ENCODE results near the gene OR1G1.
"Not testable (repeated sequence)": the region's sequence is repeated elsewhere in the genome, so short reads cannot be mapped to it uniquely, and the experiment has no call there.

Gene OR1G1

DNA sequence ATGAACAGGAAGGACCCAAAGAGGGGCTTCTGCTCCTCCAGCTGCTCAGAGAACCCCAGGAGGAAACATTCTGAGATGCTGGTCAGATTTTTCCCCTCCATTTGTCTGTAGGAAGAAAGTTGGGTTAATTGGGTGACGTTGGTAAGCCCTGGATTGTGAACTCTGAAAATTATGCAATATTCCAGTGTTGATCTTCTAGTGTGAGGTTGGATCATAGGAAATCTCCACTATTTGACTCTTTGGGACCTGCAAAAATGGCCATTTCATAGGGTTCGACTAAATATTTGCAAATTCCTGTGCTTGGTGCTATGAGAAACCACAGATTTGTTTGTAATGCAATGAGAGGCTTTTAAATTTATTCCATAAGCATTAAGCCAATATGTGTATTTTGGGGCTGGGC is at the start of gene OR1G1:
TSS of gene OR1G1 (minus strand) at position 101 of the 400 bp plus-strand sequence. CDS start at position 101, 0 bp downstream.
- DNase-seq: no peak

- DNase-seq: no peak
These were observed 40.2 kb upstream of the OR1G1 start for GRCh38 chr17:3167574-3167973.

DNA sequence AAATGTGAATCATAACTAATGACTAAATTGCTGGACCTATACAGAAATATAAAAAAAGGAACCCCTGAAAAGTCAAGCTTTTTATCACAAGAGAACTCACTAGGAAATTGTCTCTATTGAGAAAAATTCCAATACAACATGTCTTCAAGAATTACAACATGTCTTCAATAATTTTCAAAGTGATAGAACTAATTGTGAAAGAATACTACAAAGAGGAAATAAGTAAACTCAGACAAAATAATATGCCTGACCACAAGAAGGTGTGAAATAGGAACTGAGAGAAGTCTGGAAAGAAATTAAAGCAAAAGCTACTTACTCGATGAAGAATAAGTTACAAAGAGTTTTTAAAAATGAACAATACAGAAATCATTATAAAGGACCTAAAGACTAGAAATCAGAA is 29.9 kb upstream of the OR1G1 start:
- no peak for DNase-seq

DNA sequence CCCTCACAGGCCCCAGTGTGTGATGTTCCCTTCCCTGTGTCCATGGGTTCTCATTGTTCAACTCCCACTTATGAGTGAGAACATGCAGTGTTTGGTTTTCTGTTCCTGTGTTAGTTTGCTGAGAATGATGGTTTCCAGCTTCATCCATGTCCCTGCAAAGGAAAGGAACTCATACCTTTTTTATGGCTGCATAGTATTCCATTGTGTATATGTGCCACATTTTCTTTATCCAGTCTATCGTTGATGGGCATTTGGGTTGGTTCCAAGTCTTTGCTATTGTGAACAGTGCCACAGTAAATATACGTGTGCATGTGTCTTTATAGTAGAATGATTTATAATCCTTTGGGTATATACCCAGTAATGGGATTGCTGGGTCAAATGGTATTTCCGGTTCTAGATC is 10.1 kb upstream of the OR1G1 start:
- not testable (repeated sequence) for DNase-seq

DNA sequence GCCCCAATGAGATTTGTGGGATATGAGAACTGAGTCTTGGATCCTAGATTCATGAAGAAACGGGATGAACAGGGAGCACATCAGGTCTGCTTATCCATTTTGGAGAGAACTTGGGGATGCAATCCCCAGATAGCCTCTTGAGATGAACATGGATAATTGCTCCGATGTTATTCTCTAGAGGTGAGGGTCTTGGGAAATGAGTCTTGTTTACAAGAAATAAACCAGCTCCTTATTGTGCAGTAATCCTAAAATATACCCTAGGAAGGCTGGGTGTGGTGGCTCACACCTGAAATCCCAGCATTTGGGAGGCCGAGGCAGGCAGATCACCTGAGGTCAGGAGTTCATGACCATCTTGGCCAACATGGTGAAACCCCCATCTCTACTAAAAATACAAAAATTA is 23.0 kb downstream of the OR1G1 start, which contains the start of gene OR1D2:
TSS of gene OR1D2 (minus strand) at position 101 of the 400 bp plus-strand sequence. CDS start 11,426 bp downstream, outside the sequence.
- no peak for DNase-seq
